Adrenal gland (tissue), 12 donors: ENCODE data around the gene ATXN1. TPM values are rescaled to one million over a fixed set of nuclear protein-coding genes. Genes with fewer than 3 reads are reported as not detected.

Experiments used
- DNase-seq, 7 donors: peaks; one replicate each; pipeline ENCODE4 v3.0.0-alpha.2; 2019 to 2020
- H3K27ac ChIP-seq, 5 donors: fragments of 200-600 bp; sonication (generic) in 4 of 5; 1 replicate in 3 of 5; 2 replicates in 2 of 5; pipeline versions ENCODE4 v1.5.1 to v1.8.0; 2016 to 2020; ENCODE audit warnings: mild to moderate bottlenecking in 1 of 5
- H3K27me3 ChIP-seq: fragments of 200-600 bp; 2 replicates; pipeline ENCODE4 v1.8.0; 2021
- H3K36me3 ChIP-seq, 2 donors: fragments of 200-600 bp; replicated peaks in 1 of 2; 1 replicate in 1 of 2; 2 replicates in 1 of 2; pipeline versions ENCODE4 v1.5.1 to v1.8.0; 2018 to 2022
- H3K4me1 ChIP-seq, 2 donors: fragments of 200-600 bp; replicated peaks in 1 of 2; 1 replicate in 1 of 2; 2 replicates in 1 of 2; pipeline versions ENCODE4 v1.5.1 to v1.8.0; 2018 to 2021
- H3K4me3 ChIP-seq, 4 donors: fragments of 200-600 bp; sonication (generic) in 3 of 4; one replicate each; pipeline ENCODE4 v1.5.1; 2016 to 2018
- H3K9me3 ChIP-seq, 3 donors: fragments of 200-600 bp; sonication (generic) in 1 of 3; replicated peaks in 1 of 3; 1 replicate in 2 of 3; 2 replicates in 1 of 3; pipeline versions ENCODE4 v1.5.1 to v1.8.0; 2016 to 2021
- CTCF ChIP-seq, 6 experiments: fragments of 450-650 bp in 4 of 6; fragments of 200-600 bp in 2 of 6; sonication (generic) in 1 of 6; IDR thresholded peaks; 1 replicate in 5 of 6; 2 replicates in 1 of 6; pipeline versions ENCODE4 v1.5.1 to v1.8.0; 2016 to 2021; ENCODE audit warnings: antibody characterized with exemption in 6 of 6, mild to moderate bottlenecking in 2 of 6, moderate library complexity in 1 of 6
- POLR2A ChIP-seq, 2 donors: fragments of 450-650 bp; IDR thresholded peaks; one replicate each; pipeline ENCODE4 v1.6.1; 2017; ENCODE audit warnings: antibody characterized with exemption in 2 of 2, mild to moderate bottlenecking in 2 of 2, moderate library complexity in 1 of 2
- WGBS, 4 donors: extraction: QIAGEN DNeasy Blood & Tissue Kit in 2 of 4; methylation state at CpG; one replicate each; pipeline versions ENCODE4 v1.1.5 to v1.1.7; 2013 to 2017; 5-methylcytosine and 5-hydroxymethylcytosine counted together
- intact Hi-C, 2 donors: fragments of 100-400 bp; cut with DNase I; formaldehyde crosslinking; loops; one replicate each; pipeline versions ENCODE4 v1.14.1 to v1.15.0; 2022 to 2023
- polyA plus RNA-seq, 3 donors: library from polyadenylated mRNA; stranded (reverse); fragments of 200-250 nt in 2 of 3; fragments of 350-450 nt in 1 of 3; fragmentation: Illumina TruSeq in 1 of 3; extraction: RNeasy Lipid Tissue Mini Kit (QIAGEN cat#74804) in 1 of 3; gene quantifications; one replicate each; pipeline ENCODE4 v1.2.3, GENCODE V29; 2013 to 2014
- total RNA-seq, 9 donors: library from RNA; depleted of rRNA in 4 of 9; stranded (reverse); fragments of >200 nt in 4 of 9; fragments of 120-200 nt in 1 of 9; fragmentation: NEBNext Ultra II Directional in 1 of 9; extraction: Animal tissue kit (Norgen Biotek cat#: 25700) in 1 of 9; gene quantifications; one replicate each; pipeline versions ENCODE4 v1.1.0 to v1.2.4, GENCODE V29; 2013 to 2023
- donor health status: healthy with polysubstance abuse.
- donor health status: Bipolar disorder and iron deficiency.
- donor health status: DM: yes; HTN: yes; CAD: no.
- donor health status: DM: no; HTN: no; CAD: no.
- donor health status: DM: no; HTN: no; CAD: no.
- donor health status: DM: yes; HTN: yes; CAD: no.

Gene ATXN1
- total and polyA plus RNA-seq, 12 donors = 3.4 to 51.3 (median 25.4) TPM

DNA sequence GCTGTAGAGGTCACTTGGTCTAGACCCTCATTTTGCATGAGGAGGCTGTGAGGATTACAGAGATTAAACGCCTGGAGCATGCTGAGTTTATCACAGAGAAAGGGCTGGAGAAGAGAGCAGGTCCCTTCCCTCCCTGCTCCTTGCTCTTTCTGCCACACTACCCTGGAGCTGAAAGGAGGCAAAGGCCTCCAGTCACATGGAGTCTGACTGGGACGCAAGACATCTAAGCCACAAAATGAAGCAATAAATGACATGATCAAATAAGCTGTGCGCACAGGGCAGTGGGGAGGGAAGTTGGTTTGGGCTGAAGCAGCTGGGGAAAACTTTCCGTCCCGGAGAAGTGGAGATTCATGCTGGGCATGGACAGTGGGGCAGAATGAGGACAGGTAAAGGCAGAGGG is 33.3 kb downstream of the ATXN1 start:
- no peaks in the 10 kb centered on the region for H3K9me3 ChIP-seq
- 80 to 96% (median 84%) methylated on average over 5 of the region's 5 CpGs for WGBS, 4 donors
- TF ChIP-seq POLR2A (IDR thresholded peaks at IDR 0.05) (no peak), CTCF (IDR thresholded peaks at IDR 0.05) (no peak)
- no peaks in the 10 kb centered on the region for H3K27me3 ChIP-seq
- H3K4me1 ChIP-seq = peaks cover 16 to 51% of the 10 kb centered on the region in 2 donors
- peak in 4 of 7 donors; percentile 27 to 63 (median 34) for DNase-seq
- no peaks in the 10 kb centered on the region for H3K36me3 ChIP-seq
- H3K4me3 ChIP-seq = no peak overlapping the region
- intact Hi-C loops = no loop called here
- peak overlapping the region in 1 of 5 donors; percentile 45 for H3K27ac ChIP-seq

DNA sequence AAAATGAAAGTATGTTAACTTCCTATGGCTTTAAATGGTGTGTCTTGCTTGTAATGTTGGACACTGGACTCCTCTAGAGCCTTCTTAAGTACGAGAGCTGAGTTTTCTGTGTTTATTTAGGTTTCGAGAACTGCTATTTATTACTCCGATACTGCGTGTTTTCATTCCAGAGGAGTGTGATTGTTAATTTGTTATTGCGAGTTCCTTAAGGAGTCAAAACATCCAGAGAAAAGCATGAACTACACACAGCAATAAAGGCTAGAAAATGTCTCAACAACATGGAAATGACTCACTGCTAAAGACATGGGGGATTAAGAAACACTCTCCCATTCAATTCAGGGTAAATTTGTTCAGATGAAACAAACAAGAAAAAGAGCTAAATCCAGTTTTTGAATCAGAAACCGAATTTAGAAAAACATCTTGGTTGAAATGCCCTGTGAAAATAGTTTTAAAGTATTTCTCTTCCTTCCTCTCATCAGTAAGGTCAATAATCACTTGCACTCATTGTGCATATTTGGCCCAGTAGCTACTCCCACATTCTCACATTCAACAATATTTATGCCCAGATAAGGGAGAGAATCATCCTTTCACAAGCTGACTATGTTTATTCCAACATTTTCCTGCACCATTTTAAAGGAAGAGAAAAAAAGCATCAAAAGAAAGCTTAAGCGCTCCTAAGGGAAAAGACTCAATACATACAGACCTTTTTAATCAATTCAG is 36.0 kb downstream of the ATXN1 start:
- no peak for DNase-seq
- TF ChIP-seq CTCF (IDR thresholded peaks at IDR 0.05) (no peak), POLR2A (IDR thresholded peaks at IDR 0.05) (no peak)
- H3K4me1 ChIP-seq = peaks cover 11 to 34% of the 10 kb centered on the region in 2 donors
- H3K9me3 ChIP-seq = no peaks in the 10 kb centered on the region
- H3K27me3 ChIP-seq = no peaks in the 10 kb centered on the region
- intact Hi-C loops = no loop called here
- H3K36me3 ChIP-seq = no peaks in the 10 kb centered on the region
- 59 to 77% (median 66%) methylated on average over 7 of the region's 7 CpGs for WGBS, 4 donors
- peak overlapping the region in 2 of 5 donors; percentile 62 to 65 for H3K27ac ChIP-seq
- peak overlapping the region in 1 of 4 donors; percentile 12 for H3K4me3 ChIP-seq

DNA sequence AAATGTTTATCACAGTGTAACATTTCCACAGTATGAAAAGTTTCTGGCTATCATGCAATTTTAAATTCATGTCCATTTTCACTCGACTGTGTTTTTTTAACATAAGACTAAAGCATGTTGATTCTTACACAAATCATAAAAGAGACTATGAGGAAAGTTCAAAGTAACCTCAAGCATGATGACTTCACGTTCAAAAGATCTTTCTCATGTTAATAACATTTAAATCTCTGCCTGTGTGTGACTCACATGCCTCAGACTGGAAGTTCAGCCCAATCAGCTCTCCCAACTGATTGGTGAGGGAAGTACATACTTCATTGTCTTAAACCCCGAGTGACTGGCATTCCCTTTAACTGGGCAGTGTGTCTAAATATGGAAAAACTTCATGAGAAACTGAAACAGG is 37.4 kb downstream of the ATXN1 start:
- no peaks in the 10 kb centered on the region for H3K9me3 ChIP-seq
- H3K4me1 ChIP-seq = peaks cover 11 to 40% of the 10 kb centered on the region in 2 donors
- peak in 1 of 2 donors; percentile 30 for TF ChIP-seq POLR2A (IDR thresholded peaks at IDR 0.05)
- no peak for TF ChIP-seq CTCF (IDR thresholded peaks at IDR 0.05)
- H3K4me3 ChIP-seq = no peak overlapping the region
- intact Hi-C loops = no loop called here
- DNase-seq = peak in 4 of 7 donors; percentile 42 to 61 (median 49)
- WGBS, 4 donors = 23 to 31% (median 27%) methylated on average over 3 of the region's 3 CpGs
- peak overlapping the region in 4 of 5 donors; percentile 25 to 62 (median 40) for H3K27ac ChIP-seq
- H3K27me3 ChIP-seq = no peaks in the 10 kb centered on the region
- H3K36me3 ChIP-seq = no peaks in the 10 kb centered on the region

GRCh38 chr6:16723402-16723801 is 37.9 kb downstream of the ATXN1 start:
- no peak for TF ChIP-seq CTCF (IDR thresholded peaks at IDR 0.05)
- TF ChIP-seq POLR2A (IDR thresholded peaks at IDR 0.05) = no peak
- Histone ChIP-seq H3K27ac (peak overlapping the region in 1 of 5 donors; percentile 27), H3K27me3 (no peaks in the 10 kb centered on the region), H3K36me3 (no peaks in the 10 kb centered on the region), H3K9me3 (no peaks in the 10 kb centered on the region), H3K4me1 (peaks cover 15 to 45% of the 10 kb centered on the region in 2 donors), H3K4me3 (no peak overlapping the region)
- no peak for DNase-seq
- intact Hi-C loops = no loop called here
- WGBS, 4 donors = 87 to 95% (median 89%) methylated on average over 2 of the region's 2 CpGs
